CD4-positive, alpha-beta T cell treated with Interleukin-15 for 1 hour (primary cell): Measurements from ENCODE around the gene BHMT.

ENCODE experiments used
- DNase-seq: peaks from one replicate; pipeline ENCODE4 v3.0.0-alpha.2; 2020

The BHMT gene, protein sequence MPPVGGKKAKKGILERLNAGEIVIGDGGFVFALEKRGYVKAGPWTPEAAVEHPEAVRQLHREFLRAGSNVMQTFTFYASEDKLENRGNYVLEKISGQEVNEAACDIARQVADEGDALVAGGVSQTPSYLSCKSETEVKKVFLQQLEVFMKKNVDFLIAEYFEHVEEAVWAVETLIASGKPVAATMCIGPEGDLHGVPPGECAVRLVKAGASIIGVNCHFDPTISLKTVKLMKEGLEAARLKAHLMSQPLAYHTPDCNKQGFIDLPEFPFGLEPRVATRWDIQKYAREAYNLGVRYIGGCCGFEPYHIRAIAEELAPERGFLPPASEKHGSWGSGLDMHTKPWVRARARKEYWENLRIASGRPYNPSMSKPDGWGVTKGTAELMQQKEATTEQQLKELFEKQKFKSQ

DNA sequence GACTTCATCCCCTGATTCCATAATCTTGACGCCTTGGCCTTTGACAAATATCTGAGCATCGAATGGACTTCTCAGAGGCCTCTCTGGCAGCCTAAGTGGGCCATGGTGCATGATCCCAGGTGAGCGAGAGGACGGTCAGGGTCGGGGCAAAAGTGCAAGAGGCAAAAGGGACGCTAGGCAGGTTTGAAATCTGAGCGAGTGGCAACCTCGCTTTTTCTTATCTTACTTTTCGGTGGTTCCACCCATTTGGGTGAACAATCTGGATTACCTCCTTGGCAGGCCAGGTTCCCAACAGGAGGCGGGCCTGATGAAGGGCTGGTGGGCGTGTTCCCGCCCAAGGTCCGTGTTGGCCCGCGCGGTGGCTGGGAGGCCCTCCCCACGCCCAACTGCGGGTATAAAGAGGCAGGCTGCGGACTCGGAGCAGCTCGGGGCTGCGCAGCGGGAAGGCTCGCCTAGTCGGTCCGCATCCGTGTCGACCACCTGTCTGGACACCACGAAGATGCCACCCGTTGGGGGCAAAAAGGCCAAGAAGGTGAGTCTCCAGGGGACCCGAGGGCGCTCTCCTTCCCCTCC is at the start of gene BHMT:
Gene BHMT (plus strand): TSS at position 423 of the 573 bp plus-strand sequence. CDS start 77 bp downstream, at position 500.
- no peak for DNase-seq

DNA sequence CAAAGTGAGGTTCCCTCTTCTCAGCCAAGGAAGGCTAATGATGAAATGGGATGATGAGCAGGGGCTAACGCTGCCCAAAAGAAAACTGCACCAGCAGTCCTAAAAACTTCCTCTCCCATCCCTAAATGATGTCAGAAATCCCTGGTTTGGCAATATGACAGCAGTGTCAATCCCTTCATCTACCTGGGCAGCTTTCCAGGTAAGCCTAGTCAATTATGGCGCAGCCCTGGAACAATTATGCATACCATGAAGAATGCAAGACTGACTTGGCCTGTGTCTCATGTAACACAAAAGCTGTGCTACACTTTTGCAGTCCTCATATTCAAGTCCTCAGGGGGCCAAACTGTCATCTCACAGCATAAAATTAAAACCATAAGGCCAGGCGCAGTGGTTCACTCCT is 49.2 kb upstream of the BHMT start:
- DNase-seq = no peak

DNA sequence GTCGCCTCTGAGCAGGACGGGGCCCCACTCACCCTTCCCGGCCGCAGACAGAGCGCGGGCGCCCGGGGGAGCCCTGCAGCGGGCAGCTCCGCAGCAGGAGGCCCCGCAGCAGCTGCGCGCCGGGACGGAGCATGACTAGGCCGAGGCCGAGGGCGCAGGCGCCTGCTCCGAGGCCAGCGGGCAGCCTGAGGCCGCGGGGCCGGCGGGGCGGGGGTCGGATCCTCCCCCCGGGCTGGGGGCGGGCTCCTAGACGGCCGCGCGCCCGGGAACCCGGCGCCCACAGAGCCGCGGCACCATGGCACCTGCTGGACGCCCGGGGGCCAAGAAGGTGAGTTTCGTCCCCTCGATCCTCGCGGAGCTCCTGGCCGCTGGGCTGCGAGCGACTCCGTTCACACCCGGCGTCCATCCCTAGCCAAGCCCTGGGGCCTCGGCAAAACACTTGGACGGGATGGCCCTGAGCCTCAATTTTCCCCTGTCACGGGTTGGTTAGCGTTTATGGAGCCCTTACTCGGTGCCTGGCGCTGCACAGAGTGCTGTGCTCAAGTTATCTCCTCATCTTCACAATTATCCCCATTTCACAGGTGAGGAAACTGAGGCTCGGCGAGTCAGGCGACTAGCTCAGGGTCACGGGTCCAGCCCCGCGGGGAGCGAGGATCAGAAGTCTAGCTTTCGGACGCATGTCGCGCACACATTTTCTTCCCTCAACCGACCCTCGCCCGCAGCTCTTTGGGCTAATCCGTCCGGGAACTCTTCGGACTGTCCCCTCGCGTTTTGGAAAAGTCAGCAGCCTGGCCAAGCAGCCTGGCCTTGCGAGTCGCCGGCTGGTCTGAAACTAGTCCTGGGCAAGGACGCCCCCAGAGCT is 41.9 kb upstream of the BHMT start, which contains the start of the genes BHMT2 and DMGDH:
Gene BHMT2 (plus strand): TSS at position 280 of the 862 bp plus-strand sequence. CDS start 16 bp downstream, at position 296.
Gene DMGDH (minus strand): TSS at position 187 of the 862 bp plus-strand sequence. CDS start 54 bp downstream, at position 133.
- no peak for DNase-seq

DNA sequence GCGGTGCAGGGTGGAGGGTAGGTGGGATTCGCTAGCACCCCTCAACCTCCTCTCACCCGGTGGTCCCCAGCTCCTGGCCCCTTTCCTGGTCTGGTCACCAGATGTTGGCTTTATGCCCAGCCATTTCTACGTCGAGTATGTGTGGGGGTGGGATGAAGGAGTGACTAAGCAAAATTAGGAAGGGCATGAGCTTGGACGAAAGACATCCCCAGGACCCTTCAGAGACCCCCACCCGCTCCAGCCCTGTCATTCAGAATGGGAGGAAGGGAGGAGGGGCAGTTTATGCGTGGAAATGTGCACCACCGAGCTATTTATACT is 41.3 kb upstream of the BHMT start:
- DNase-seq = no peak

DNA sequence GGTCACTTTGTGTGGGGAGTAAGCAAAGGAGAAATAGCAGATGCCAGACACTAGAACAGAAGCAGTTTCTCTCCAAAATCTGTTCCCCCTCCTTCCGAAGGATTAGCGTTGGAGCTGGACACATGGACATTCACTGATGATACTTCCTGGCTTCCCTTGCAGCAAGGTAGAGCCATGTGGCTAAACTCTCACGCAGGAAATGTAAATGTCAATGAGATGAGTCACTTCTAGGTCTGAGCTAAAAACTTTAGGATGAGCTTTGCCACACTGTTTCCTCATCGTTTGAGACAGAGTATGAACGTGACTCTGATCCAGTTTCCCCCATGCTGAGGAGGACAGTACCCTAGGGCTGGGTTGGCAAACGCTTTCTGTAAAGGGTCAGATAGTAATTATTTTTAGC is 37.0 kb upstream of the BHMT start:
- no peak for DNase-seq

DNA sequence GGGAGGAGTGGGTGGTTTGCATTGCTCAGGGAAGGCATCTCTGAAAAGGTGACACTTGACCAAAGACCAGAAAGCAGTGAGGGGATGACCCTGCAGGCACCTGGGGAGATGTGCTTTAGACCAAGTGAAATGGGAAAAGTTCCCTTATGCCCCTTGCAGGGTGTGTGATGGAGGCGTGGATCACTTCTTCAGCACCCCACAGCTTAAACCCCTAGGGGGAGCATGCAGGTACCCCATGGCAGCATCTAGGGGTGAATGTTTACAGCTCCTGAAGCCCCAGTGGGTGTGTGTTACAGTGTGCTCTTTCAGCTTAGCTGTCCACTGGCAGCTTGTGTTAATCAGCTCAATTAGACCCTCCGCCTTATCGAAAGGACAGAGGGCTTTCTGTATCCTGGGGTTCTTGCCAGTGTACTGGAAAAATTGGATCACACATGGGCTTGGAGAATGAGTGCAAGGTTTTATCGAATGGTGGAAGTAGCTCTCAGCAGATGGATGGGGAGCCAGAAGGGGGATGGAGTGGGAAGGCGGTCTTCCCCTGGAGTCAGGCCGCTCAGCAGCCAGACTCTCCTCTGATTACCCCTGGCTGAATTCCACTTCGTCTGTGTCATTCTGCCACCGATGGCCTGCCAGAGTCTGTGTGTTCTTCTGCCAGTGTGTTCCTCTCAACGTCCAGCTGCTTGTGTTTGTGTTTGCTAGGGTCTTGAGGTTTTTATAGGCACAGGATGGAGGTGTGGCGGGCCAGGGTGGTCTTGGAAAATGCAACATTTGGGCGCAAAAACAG is 35.8 kb upstream of the BHMT start:
- DNase-seq = no peak

DNA sequence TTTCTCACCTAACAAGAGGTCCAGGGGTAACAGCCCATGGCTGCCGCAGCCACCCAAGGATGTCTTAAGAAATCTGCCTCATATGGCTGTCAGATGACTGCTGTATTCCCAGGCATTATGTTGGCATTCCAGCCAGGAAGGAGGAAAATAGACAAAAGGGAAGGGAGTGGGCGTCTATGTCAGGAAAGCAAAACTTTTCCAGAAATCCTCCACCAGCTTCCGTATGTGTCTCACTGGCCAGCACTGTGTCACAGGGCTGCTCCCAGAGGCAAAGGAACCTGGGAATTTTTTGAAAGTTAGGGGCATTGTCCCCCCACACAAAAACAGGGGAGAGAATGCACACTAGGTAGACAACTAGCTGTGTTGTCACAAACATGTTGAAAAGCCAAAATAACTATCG is 34.8 kb upstream of the BHMT start:
- DNase-seq = no peak

DNA sequence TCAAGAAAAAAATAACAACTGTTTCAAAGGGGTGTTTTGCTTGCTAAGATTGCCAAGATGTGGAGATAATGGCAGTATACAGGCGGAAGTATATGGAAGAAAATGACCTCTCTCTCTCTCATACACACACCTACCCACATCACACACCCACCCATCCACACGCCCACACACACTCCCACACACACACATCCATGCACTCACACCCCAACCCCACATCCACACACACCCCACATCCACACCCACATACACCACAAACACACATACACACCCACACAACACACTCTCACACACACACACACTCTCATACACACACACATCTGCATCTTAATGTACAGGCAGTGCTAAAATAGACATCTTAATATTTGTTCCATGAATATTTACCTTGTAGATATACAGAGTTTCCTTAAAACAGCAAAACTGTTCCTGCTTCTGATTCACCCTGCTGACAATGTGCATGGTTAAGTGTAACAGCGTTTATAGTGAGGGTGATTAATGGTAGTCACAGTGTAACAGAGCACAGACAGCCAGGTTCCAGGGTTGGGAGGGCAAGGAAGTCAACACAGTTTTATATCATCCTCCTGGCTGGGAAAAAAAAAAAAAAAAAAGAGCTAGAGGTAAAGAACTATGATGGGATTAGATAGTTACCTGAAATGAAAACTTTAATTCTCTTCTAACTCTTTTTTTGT is 33.8 kb upstream of the BHMT start:
- DNase-seq = no peak

DNA sequence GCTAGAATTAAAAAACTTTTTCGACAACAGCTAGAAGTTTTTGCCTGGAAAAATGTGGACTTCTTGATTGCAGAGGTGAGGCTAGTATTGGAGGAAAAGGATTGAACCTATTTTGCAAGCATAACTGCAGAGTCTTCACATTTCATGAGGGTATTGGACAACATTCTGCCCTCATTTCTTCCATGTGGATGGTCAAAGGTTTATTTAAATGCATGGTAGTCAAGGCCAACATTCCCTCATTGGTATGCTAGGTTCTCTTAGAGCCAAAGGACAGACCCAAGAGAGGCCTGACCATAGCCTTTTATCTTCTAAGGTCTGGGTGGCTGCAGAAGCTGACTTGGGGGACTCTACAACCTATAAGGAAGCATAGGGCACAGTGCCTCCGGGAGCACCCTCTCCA is 30.8 kb upstream of the BHMT start:
- no peak for DNase-seq

DNA sequence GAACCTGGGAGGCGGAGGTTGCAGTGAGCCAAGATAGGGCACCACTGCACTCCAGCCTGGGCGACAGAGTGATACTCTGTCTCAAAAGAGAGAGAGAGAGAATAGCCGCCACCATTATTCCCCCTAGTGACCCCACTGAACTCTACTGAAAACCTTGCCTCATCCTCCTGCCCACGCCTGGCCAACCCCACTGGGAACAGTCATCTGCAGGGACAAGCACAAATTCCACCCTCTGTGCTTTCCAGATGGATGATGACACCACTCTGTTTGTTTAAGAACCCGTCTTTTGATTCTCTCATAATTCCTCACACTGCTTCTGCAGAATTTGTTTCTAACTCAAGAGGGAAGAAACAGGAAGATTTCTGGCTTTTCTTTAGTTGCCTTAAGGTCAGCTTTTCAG is 29.8 kb upstream of the BHMT start:
- no peak for DNase-seq

DNA sequence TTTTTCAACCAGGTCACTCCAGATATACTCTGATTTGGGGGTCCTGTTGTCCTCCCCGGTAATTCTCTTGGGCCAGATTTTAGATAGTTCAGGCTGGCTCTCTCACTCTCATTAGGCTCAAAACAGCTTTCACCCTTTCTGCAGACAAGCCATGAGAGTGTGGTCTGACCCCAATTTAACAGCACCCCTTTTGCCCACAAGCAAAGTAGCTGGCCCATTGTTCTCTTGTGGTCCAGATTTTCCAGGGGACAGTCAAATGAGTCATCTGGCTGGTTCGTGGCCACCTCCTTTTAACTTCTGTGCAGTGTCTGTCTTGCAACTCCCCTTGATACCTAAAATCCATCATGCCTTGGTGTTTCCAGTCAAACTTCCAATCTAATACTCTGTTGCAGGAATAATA is 25.5 kb upstream of the BHMT start:
- no peak for DNase-seq

DNA sequence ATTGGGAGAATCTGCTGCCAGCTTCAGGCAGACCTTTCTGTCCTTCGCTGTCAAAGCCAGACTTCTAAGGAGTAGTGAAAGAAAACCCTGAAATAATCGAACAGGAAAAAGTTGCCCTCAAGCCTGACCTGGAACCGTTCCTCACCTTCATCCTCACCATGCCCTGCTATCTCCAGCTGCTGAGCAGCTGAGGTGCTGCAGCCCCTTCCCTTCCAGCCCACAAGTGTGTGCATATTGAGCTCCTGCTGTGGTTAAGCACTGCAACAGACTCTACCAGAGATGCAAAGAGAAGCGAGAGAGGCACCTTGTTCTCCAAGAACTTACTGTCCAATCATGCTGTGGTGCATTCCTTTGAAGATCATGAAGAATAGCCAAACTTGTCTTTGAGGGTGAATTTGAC is 23.1 kb upstream of the BHMT start:
- no peak for DNase-seq

DNA sequence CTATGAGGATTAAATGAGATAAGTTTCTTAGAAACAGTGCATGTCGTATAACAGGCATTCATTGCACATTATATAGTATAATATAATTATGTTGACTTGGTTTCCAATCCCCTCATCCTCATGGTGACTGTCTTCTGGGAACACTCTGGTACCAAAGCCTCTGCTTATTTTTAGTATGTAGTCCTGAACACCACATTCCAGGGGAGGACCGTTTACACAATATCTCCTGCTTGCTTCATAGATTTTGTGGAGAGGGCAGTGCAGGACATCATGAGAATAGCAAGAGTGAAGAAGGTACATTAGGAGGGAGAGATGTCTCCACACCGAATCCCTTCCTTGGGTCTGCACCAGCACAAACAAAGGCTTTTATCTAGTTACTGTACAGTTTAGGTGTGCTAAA is 20.5 kb upstream of the BHMT start:
- DNase-seq = no peak

DNA sequence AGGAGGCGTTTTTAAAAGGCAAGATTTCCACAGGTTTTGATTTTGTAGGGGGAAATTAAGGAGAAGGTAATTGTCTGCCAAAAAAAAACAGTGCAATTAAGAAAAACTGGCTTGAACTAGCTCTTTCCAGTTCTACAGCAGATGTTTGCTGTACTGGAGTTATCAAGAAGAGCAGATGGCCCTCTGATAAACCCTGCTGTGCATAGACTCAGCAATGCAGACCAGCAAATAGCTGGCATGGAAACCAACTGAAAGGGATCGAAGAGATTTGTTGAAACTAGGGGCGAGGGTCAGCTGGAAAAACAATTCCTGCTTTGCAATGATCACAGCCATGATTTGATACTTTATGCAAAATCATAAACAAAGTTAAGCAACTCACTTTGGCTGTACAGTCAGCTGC is 17.8 kb upstream of the BHMT start:
- no peak for DNase-seq

DNA sequence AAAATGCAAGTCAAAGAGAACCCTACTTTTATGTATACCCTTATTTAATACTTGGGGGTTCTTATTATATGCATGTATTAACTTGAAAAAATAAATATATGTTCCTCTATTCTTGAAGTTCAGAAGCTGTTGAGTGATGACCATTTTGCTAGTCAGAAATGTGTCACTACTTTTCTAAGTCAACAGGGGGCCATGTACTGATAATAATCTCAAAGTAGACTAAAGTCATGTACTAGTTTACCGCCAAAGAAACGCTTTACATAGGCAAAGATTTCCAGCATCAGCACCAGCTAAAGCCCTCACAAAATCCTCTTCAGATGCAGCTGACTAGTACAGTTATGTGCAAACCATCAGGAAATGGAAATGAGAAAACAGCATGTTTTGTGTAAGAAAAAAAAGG is 5.7 kb upstream of the BHMT start:
- DNase-seq = no peak

DNA sequence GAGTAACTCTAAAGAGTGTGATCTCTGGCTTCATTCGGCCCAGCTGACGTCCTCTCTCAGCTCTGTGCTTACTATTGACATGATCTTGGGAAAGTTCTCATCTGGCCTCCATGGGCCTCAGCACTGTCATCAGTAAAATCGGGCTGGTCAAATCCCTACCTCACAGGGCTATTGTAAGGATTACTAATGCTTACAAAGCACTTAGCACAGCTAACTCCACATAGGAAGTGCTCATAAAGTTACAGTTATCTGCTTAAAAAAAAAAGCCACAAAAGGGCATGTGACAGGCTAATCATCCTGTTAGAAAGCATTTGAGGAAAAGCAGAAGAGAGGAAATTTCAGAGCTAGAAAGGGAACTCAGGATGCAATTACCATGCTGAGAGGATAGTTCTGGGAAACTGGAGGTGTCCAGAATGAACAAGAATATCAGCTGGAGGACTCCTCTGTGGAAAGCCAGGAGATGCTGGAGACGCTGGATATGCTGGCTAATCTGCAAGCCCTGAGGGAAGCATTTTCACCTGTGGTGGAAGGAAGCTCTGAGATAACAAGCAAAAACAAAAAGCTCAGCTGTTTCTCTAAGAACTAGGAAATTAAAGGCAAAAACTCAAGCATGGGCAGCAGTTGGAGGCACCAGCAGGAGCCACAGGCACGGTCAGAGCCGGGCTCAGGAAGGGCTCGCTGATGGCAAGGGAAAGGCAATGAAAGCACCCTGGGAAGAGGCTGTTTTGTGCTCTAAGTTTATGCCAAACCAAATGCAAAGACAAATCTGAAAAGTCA is 4.4 kb upstream of the BHMT start:
- DNase-seq = no peak

DNA sequence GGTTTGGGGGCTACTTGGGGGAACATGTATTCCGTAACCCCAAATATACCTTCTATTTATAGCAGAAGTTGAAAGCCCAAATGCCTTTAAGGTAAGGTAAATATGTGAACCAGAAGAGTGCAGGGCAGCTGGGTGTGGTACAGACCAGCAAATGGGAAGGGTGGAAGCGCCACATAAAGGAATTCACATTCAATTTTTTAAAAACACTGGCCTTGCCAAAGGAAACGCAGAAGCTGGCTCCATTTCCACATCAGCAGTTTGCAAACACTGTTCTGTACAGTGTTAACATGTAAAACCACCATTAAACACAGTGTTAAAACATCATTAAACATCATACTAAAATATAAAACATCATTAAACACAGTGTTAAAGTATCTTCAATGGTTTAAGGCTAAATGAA is 3.5 kb upstream of the BHMT start:
- no peak for DNase-seq

DNA sequence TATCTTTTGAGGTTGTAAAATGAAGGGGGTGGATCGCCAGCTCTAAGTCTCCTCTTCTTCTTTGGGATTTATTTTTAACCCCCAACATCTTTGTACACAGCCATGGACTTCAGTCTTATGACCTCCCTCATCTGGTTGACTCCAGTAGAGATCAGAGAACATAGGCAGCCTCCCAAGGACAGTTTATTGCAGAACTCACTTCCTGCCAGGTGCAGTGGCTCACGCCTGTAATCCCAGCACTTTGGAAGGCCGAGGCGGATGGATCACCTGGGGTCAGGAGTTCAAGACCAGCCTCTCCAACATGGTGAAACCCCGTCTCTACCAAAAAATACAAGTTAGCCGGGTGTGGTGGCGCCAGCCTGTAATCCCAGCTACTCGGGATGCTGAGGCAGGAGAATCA is 2.8 kb upstream of the BHMT start:
- no peak for DNase-seq

DNA sequence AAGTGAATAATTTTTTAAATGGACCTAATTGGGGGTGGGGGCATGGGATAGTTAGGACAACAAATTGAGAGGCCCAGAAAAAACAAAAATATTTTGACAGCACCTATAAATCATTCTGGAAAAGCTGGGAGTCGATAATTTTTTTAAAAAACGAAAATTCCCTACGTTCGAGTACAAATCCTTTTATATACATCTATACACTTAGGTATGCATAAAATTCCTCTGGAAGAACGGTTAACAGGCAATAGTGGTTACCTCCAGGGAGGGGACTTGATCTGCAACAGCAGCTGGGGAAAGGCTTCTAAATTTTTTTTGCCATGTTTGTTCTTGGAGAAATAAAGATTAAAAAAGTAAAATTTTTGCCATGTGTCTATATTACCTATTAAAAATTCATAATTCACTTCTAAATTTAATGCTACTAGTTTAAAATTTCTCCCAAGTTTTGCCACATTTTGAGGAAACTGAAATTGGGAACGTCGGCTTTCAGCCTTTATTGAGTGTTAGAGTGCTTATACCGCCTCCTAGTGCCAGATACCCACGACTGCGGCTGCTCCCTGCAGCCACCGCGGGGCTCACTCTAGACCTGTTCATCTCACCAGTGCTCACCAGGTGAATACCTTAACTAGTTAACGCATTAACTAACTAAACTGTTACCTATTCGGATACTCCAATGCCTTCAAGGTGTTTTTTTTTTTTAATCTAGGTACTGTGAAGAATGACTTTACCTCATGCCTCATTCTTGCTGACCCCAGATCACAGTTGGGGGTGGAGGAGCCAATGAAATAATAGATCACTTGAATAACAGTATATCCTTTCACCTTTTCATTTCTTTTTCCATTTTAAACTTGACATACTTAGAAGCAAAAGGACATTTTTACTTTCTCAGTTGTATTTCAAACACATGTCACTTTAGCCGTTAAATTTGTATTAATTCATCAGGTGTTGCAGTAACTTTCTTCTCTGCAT is 1.8 kb upstream of the BHMT start:
- peak; percentile 20 for DNase-seq
